Midbrain (tissue), 1 donor: ENCODE measurements around the gene KIF13A.
"Not testable (repeated sequence)": the region's sequence is repeated elsewhere in the genome, so short reads cannot be mapped to it uniquely, and the experiment has no call there.

ENCODE experiments used
- DNase-seq: peaks from one replicate; lab custom pipeline; 2025; lab: John Stamatoyannopoulos, UW

Gene KIF13A

GRCh38 chr6:17790489-17790888 lies 196.9 kb downstream of the KIF13A start:
- no peak for DNase-seq

DNA sequence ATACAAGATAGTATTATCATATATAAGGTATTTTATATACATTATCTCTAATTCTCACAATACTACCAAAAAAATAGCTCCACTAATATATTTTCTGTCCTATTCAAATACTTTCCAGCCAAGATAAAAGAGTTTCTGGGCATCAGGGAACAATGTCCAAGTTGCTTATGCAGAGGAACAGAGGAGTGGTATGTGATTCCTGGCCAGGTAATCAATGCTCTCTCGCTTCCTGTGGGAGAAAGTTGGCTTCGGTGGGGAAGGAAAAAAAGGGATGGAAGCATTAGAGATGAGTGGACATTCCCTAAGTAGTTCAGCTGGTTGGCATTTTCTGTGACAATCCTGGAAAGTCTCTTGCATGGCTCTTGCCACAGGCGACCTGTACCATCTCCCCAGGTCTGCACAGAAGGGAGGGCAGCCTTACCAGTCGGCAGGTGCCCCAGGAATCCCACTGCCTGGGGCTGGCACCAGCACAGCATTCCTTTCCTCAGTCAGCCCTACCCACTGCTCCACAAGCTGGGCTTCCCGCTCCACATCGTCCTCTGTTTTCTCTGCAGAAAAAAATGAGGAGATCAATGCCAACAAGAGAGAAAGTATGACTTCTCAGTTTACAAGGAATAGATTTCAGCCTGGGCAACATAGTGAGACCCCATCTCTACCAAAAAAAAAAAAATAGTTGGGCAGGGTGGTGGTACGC lies 202.2 kb downstream of the KIF13A start:
- no peak for DNase-seq

GRCh38 chr6:17780061-17780460 lies 207.4 kb downstream of the KIF13A start:
- DNase-seq: no peak

GRCh38 chr6:17771609-17772008 lies 215.8 kb downstream of the KIF13A start:
- no peak for DNase-seq

- DNase-seq: no peak
These were observed 218.6 kb downstream of the KIF13A start for GRCh38 chr6:17768881-17769280.

- DNase-seq: no peak
These were observed 219.0 kb downstream of the KIF13A start for GRCh38 chr6:17768388-17768787.

GRCh38 chr6:17762651-17763050 lies 224.8 kb downstream of the KIF13A start:
- DNase-seq: no peak

DNA sequence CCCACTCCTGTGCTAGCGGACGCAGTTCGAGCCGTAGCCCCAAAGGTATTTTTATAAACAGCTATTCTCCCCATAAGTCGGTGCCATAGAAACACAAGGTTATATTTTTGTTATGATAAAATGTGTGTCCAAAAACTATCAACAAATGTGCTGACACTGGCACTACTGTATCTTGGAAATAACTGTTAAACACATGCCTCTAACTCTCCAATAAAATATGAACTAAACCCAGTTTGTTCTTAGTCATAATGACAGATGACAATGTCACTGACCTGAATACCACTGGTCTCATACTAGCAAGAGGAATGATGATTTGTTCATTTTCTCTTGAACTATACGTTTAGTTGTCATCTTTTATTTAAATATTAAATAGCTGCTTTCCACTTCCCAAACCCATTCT lies 229.3 kb downstream of the KIF13A start:
- DNase-seq: no peak

DNA sequence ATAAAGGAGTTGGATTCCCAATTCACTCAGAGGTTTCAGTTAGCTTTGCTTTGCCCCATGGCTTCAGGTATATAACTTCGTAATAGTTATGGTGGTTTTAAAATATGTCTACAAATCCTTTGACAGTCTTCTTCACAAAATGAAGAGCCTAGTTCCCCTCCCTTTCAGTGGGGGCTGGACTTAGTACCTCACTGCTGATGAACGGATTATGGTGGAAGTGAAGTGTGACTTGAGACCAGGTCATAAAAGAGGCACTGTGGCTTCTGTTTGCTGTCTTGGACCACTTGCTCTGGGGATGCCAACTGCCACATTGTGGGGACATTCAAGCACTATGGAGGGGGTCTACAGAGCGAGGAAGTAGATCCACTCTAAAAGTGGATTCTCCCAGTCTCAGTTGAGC lies 233.2 kb downstream of the KIF13A start:
- DNase-seq: no peak

DNA sequence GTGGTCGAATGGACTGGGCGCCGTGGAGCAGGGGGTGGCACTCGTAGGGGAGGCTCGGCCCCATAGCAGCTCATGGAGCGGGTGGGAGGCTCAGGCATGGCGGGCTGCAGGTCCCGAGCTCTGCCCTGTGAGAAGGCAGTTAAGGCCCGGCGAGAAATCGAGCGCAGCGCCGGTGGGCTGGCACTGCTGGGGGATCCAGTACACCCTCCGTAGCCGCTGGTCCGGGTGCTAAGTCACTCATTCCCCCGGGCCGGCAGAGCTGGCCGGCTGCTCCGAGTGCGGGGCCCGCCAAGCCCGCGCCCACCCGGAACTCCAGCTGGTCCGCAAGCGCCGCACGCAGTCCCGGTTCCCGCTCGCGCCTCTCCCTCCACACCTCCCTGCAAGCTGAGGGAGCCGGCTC lies 242.1 kb downstream of the KIF13A start:
- not testable (repeated sequence) for DNase-seq

DNA sequence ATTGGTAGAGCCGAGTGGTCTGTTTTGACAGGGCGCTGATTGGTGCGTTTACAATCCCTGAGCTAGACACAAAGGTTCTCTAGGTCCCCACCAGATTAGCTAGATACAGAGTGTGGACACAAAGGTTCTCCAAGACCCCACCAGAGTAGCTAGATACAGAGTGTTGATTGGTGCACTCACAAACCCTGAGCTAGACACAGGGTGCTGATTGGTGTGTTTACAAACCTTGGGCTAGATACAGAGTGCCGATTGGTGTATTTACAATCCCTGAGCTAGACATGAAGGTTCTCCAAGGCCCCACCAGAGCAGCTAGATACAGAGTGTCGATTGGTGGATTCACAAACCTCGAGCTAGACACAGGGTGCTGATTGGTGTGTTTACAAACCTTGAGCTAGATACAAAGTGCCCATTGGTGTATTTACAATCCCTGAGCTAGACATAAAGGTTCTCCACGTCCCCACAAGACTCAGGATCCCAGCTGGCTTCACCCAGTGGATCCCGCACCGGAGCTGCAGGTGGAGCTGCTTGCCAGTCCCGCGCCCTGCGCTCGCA lies 242.6 kb downstream of the KIF13A start:
- not testable (repeated sequence) for DNase-seq

GRCh38 chr6:17744019-17744756 lies 243.2 kb downstream of the KIF13A start:
- no peak for DNase-seq

GRCh38 chr6:17741507-17741906 lies 245.9 kb downstream of the KIF13A start:
- no peak for DNase-seq

GRCh38 chr6:17740559-17741220 lies 246.7 kb downstream of the KIF13A start:
- DNase-seq: no peak

DNA sequence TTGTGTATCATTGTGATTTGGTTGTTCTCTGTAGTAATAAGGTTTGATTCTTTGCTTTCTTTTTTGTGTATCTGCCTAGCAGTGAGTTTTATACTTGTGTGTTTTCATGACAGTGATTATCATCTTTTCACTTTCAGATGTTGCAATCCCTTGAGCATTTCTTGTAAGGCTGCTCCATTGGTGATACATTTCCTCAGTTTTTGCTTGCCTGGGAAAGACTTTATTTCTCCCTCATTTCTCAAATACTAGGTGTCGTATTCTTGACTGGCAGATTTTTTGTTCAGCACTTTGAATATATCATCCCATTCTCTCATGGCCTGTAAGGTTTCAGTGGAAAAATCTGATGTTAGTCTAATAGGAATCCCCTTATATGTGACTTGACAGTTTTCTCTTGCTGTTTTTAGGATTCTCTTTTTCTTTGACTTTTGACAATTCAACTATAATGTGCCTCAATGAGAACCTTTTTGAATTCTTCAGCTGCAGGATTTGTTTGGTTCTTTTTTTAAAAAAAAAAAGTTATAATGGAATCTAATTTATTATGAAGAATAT lies 249.7 kb downstream of the KIF13A start:
- DNase-seq: no peak

DNA sequence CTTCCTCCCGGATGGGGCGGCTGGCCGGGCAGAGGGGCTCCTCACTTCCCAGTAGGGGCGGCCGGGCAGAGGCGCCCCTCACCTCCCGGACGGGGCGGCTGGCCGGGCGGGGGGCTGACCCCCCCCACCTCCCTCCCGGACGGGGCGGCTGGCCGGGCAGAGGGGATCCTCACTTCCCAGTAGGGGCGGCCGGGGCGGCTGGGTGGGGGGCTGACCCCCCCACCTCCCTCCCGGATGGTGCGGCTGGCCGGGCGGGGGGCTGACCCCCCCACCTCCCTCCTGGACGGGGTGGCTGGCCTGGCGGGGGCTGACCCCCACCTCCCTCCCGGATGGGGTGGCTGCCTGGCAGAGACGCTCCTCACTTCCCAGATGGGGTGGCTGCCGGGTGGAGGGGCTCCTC lies 252.1 kb downstream of the KIF13A start:
- DNase-seq: not testable (repeated sequence)

DNA sequence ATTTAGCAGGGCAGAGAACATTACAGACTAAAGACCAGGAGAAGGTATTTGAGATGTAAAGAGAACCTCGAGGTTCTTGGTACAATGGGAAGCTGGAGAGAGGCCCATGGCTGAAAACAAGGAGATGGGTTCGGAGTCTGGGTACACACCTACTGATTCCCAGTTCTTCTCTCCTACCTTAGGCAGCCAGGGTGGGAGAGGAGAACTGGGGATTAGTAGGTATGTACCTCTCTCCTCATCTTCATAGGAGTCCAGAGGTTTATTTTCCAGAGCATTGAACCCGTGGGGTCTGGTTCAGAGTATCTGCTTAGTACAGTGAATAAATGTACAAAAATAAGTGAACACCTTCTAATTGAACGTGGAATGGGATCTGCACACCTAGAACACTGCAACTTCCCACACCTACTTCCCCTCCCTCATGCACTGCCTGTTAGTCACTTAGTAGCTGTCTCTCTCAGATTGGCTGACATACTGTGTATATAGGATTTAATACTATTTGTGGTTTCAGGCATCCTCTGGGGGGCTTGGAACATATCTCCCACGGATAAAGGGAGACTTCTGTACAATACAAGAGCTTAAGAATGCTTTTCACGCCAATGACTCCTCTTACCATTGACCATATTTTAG lies 257.2 kb downstream of the KIF13A start:
- no peak for DNase-seq

DNA sequence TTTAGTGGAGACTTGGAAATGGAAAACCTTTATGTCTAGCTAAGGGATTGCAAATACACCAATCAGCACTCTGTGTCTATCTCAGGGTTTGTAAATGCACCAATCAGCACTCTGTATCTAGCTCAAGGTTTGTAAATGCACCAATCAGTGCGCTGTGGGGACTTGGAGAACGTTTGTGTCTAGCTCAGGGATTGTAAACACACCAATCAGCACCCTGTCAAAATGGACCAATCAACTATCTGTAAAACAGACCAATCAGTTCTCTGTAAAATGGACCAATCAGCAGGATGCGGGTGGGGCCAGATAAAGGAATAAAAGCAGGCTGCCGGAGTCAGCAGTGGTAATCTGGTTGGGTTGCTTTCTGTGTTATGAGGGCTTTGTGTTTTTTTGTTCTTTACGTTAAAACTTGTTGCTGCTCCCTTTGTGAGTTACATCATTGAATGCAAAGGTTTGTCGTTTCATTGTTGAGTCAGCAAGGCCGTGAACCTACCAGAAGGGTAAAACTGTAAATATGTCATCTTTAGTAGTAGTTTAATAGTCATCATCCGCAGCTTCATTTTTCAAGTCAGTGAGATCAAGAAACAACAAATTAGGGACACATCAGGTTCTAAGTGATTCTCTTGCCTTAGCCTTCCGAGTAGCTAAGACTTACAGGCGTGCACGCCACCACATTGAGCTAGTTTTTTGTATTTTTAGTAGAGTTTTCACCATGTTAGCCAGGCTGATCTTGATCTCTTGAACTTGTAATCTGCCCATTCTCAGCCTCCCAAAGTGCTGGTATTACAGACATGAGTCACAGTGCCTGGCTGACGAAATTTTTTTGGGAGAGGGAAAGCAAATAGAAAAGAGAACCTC lies 258.0 kb downstream of the KIF13A start:
- DNase-seq: no peak

- DNase-seq: no peak
These were observed 258.7 kb downstream of the KIF13A start for GRCh38 chr6:17728551-17729222.

GRCh38 chr6:17725083-17725482 lies 262.4 kb downstream of the KIF13A start:
- no peak for DNase-seq
